ENCODE measurements around the gene LAGE3. TPM values are rescaled to one million over a fixed set of nuclear protein-coding genes. Genes with fewer than 3 reads are reported as not detected.

The LAGE3 gene
- total and polyA plus RNA-seq, 7 donors = 10.7 to 64.8 (median 24.1) TPM

- H3K4me3 ChIP-seq = no peak overlapping the region
- intact Hi-C loops (cut with DNase I) = no loop called here
- H3K4me1 ChIP-seq = no peaks in the 10 kb centered on the region
- no peak for TF ChIP-seq CTCF (IDR thresholded peaks at IDR 0.05)
- H3K36me3 ChIP-seq (ENCODE audit: insufficient read depth in 1 of 2, low read depth in 1 of 2) = no peaks in the 10 kb centered on the region
- no peak overlapping the region for H3K27ac ChIP-seq
- DNase-seq (no peak), ATAC-seq (no peak)
- no peaks in the 10 kb centered on the region for H3K27me3 ChIP-seq (ENCODE audit: insufficient read depth in 3 of 3, low read length in 2 of 3)
- 88 to 100% (median 96%) methylated on average over 2 of the region's 2 CpGs for WGBS, 3 donors
- no peaks in the 10 kb centered on the region for H3K9me3 ChIP-seq
Measured at GRCh38 chrX:154513716-154514115, 34.6 kb upstream of the LAGE3 start.

GRCh38 chrX:154512879-154513553, 33.9 kb upstream of the LAGE3 start:
- no peak for TF ChIP-seq CTCF (IDR thresholded peaks at IDR 0.05)
- Histone ChIP-seq H3K36me3 (ENCODE audit: insufficient read depth in 1 of 2, low read depth in 1 of 2) (peaks cover 0 to 4% of the 10 kb centered on the region in 2 donors), H3K4me3 (no peak overlapping the region), H3K9me3 (no peaks in the 10 kb centered on the region), H3K4me1 (no peaks in the 10 kb centered on the region), H3K27me3 (ENCODE audit: insufficient read depth in 3 of 3, low read length in 2 of 3) (no peaks in the 10 kb centered on the region), H3K27ac (no peak overlapping the region)
- intact Hi-C loops (cut with DNase I) = no loop called here
- ATAC-seq (no peak), DNase-seq (no peak)
- 90 to 95% (median 92%) methylated on average over 16 of the region's 16 CpGs for WGBS, 3 donors

- Histone ChIP-seq H3K27ac (no peak overlapping the region), H3K4me3 (no peak overlapping the region), H3K36me3 (ENCODE audit: insufficient read depth in 1 of 2, low read depth in 1 of 2) (peaks cover 0 to 11% of the 10 kb centered on the region in 2 donors), H3K9me3 (no peaks in the 10 kb centered on the region), H3K27me3 (ENCODE audit: insufficient read depth in 3 of 3, low read length in 2 of 3) (no peaks in the 10 kb centered on the region), H3K4me1 (no peaks in the 10 kb centered on the region)
- ATAC-seq = no peak
- TF ChIP-seq CTCF (IDR thresholded peaks at IDR 0.05) = no peak
- intact Hi-C loops (cut with DNase I) = no loop called here
- DNase-seq = no peak
- WGBS, 3 donors = 79 to 85% (median 80%) methylated on average over 11 to 12 of the region's 12 CpGs
Measured at GRCh38 chrX:154511761-154512160, 32.7 kb upstream of the LAGE3 start.

GRCh38 chrX:154509455-154509854, 30.4 kb upstream of the LAGE3 start:
- no peak for ATAC-seq
- 89 to 100% (median 99%) methylated on average over 5 of the region's 5 CpGs for WGBS, 3 donors
- no peaks in the 10 kb centered on the region for H3K9me3 ChIP-seq
- DNase-seq = no peak
- H3K27me3 ChIP-seq (ENCODE audit: insufficient read depth in 3 of 3, low read length in 2 of 3) = no peaks in the 10 kb centered on the region
- no peaks in the 10 kb centered on the region for H3K4me1 ChIP-seq
- no peak overlapping the region for H3K4me3 ChIP-seq
- TF ChIP-seq CTCF (IDR thresholded peaks at IDR 0.05) = no peak
- H3K36me3 ChIP-seq (ENCODE audit: insufficient read depth in 1 of 2, low read depth in 1 of 2) = peaks cover 0 to 27% of the 10 kb centered on the region in 2 donors
- intact Hi-C loops (cut with DNase I) = no loop called here
- H3K27ac ChIP-seq = no peak overlapping the region

- no peaks in the 10 kb centered on the region for H3K27me3 ChIP-seq (ENCODE audit: insufficient read depth in 3 of 3, low read length in 2 of 3)
- TF ChIP-seq CTCF (IDR thresholded peaks at IDR 0.05) = no peak
- H3K36me3 ChIP-seq (ENCODE audit: insufficient read depth in 1 of 2, low read depth in 1 of 2) = peaks cover 0 to 27% of the 10 kb centered on the region in 2 donors
- H3K4me1 ChIP-seq = no peaks in the 10 kb centered on the region
- no peak overlapping the region for H3K4me3 ChIP-seq
- 82 to 91% (median 86%) methylated on average over 9 to 13 of the region's 13 CpGs for WGBS, 3 donors
- intact Hi-C loops (cut with DNase I) = no loop called here
- DNase-seq (no peak), ATAC-seq (no peak)
- no peaks in the 10 kb centered on the region for H3K9me3 ChIP-seq
- H3K27ac ChIP-seq = no peak overlapping the region
Measured at GRCh38 chrX:154508384-154508745, 29.3 kb upstream of the LAGE3 start.

All from psoas muscle (tissue), 8 donors.